Left ventricle myocardium superior (tissue), 1 donor: Measurements from ENCODE around the gene MYO16. TPM values are rescaled to one million over a fixed set of nuclear protein-coding genes. Genes with fewer than 3 reads are reported as not detected.
"Not testable (repeated sequence)": the region's sequence is repeated elsewhere in the genome, so short reads cannot be mapped to it uniquely, and the experiment has no call there.

ENCODE experiments used
- ATAC-seq: fragments of 200-7000 bp; cut with Tn5 transposase; one replicate; pipeline ENCODE4 v1.9.1; 2020; ENCODE audit warnings: mild to moderate bottlenecking, moderate library complexity
- DNase-seq: peaks from one replicate; pipeline ENCODE4 v3.0.0-alpha.2; 2020
- intact Hi-C: fragments of 100-400 bp; cut with micrococcal nuclease; formaldehyde crosslinking; loops from one replicate; pipeline ENCODE4 v1.11.0; 2022
- total RNA-seq: library from RNA; stranded (reverse); fragmentation: NEBNext Ultra II Directional; extraction: Animal tissue kit (Norgen Biotek cat#: 25700); gene quantifications from one replicate; pipeline ENCODE4 v1.2.1, GENCODE V29; 2021
- donor health status: DM: no; HTN: yes; CAD: no; lungs with severe emphysema.

The MYO16 gene
- total RNA-seq, 1 donor from 2014 or later = 0.74 TPM

DNA sequence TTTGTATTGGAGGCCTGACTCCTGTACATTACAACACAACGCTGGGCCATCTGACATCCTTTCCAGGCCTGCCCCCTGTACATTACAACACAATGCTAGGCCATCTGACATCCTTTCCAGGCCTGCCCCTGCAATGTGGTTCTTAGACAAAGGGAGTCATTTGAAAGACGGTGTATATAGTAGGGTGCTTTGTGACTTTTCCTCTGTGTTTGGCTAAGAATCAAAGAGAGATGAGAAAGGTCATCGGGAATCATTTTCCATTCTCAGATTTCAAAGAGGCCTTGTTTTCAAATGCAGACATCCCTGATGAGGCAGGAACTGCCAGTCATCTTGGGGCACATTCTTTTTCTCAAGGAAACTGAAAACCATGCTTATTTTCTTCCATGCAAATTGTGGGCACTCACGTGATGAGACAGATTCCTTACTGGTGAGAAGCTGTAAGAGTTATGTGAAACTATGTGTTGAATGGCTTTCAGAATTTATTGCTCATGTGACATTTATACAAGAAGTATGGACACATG is 551.6 kb downstream of the MYO16 start:
- no peak for DNase-seq
- intact Hi-C loops = no loop called here
- no peak for ATAC-seq

DNA sequence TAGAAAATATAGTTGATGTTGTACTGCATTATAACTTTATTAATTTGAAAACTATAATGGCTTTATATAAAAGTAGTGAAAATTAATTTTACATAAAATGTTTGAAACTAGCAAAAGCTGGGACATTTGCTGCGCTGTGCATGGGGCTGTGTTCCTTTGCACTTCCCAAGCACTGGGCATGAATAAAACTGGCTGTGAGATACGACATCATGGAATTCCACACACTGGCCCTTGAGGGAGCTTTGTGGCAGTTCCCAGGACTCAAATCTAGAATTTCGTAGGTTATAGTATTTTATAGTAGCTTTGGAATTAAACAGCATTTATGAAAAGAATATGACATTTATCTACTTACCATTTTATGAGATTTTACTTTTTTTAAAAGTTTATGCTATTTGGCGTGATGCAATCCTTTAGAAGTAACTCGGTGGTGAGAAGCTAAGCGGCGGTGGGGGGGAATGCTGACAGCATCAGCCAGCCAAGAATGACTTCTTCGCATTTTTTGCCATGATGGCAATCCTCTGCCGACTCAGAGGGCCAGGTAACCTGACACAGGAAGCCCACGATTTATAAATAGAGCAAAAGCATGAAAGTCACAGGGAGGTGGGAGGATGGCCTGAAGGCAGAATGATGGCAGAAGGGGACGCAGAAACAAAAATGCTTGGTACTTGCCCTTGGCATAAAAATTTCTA is 553.5 kb downstream of the MYO16 start:
- DNase-seq (no peak), ATAC-seq (no peak)
- intact Hi-C loops = no loop called here

DNA sequence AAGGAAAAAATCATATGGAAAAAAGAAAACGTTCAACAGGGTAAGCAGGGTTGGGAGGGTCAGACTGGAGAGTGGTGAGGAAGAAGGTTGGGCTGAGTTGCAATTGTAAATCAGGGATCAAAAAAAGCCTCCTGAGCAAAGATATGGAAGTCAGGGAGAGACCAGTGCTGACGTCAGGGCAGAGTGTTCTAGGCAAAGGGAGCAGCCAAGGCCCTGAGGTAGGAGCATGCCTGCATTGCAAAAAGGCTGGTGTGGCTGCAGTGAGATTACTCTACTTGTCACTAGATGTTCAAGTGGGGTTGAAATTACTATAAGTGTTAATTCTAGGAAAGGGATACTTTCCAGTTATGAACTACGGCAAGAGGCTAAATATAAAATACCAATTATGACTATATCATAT is 562.0 kb downstream of the MYO16 start:
- DNase-seq (peak; percentile 57), ATAC-seq (peak; percentile 99)
- intact Hi-C loops = no loop called here

DNA sequence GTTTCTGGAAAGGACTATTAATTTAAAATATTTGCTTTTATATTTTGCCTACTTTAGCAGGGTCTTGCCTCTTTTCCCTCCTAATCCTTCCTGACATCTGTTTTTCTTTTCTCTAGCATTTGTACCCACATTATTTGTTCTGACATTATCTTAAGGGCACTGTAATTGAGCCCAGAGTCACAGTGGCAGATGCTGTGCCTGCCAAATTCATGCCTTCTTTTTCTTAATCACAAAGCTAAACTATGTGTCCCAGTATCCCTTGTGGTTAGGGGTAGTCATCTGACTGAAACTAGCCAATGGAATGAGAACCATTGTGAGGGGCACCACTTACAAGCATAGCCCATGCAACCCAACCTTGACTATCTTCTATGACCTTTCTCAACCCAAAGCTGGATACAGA is 562.9 kb downstream of the MYO16 start:
- DNase-seq (no peak), ATAC-seq (peak; percentile 81)
- intact Hi-C loops = no loop called here

GRCh38 chr13:109196948-109197347 is 567.5 kb downstream of the MYO16 start:
- ATAC-seq (no peak), DNase-seq (no peak)
- intact Hi-C loops = no loop called here

DNA sequence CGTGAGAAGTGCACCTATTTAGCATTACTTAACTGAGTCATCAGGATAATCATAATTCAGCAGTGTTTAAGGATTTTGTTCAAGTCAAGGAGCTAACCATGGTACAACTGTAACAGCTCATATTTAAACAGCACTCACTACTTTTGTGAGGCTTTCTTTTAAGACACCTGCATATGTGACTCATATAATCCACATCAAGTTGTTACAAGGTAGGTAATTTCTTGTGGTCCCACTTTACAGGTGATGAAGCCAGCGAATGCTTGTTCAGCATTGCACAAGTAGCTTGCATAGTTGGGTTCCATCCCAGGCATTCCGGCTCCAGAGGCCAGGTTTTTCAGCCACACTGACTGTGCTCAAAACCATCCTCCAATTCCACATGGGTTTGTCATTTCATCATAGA is 569.2 kb downstream of the MYO16 start:
- intact Hi-C loops = no loop called here
- DNase-seq = no peak
- ATAC-seq = no peak

DNA sequence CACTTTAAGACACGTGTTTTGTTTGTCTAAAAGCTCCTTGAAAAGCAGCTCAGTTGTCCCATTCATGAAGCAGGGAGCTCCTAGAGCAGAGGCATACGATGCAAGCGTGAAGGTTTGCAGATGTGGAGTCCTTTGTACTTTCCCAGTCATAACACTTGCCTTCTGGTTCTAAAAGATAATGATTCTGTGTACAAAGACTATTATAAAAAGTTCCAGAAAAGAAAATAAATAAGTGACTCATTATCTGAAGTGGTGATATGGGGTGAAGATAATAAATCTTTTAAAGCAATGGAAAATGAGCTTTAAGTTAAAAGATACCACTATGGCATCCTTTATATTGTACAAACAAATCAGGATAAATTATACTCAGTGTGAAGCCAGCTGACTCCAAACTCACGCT is 569.9 kb downstream of the MYO16 start:
- ATAC-seq = no peak
- intact Hi-C loops = no loop called here
- DNase-seq = no peak

DNA sequence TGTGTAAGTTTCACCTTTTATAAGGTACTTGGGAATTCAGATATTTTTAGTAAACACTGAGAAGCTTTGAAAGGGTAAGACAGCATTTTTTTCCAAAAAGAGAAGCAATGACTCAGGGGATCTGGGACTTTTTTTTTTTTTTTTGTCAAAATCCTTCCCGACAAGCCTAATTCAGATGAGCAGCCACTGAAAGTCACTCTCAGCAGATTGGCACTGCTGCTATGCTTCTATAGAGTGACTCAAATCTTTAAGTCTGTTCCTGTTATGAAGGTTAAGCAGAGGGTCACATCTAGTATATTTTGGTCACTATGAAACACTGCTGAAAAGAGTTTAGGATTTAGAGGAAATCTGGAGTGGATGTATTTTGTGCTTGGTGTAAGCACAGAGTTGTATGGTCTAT is 571.1 kb downstream of the MYO16 start:
- intact Hi-C loops = no loop called here
- DNase-seq (no peak), ATAC-seq (no peak)

DNA sequence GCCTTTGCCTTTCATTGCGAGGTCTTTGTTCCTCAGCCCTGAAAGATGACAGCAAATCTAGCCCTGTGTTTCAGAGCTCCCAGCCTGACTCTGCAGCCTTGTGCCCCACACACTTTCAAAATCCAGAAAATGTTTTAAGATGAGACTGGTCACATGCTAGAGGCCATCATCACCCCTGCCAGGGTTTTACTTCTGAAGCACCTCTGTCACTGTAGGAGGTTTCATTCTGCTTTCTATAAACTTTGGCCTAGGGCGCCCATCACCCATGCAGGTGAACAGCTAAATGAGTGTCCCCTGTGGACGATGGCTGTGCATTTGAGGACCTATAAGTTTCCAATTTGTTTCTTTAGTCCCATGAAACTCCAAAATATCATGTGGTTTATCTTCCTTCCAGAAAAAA is 574.2 kb downstream of the MYO16 start:
- ATAC-seq = no peak
- no peak for DNase-seq
- intact Hi-C loops = no loop called here

DNA sequence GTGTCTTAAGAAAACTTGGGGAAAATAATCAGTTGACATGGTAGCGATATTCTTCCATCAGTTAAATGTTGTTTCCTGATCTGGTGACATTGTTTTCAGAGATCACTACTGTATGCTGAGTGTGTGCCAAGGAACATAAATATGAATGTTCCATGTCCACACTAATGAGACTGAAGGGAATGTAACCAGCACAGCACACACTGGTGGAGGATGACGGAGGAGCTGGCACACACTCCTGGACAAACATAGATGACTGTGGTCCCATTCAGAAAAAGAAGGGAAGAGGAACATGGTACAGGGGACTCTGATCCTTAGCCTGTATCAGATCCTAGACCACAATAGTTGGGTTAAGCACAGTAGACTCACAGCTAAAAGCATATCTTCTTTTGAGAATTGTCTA is 574.8 kb downstream of the MYO16 start:
- DNase-seq (no peak), ATAC-seq (no peak)
- intact Hi-C loops = no loop called here

GRCh38 chr13:109204657-109205056 is 575.2 kb downstream of the MYO16 start:
- intact Hi-C loops = no loop called here
- DNase-seq (no peak), ATAC-seq (no peak)

- intact Hi-C loops = no loop called here
- ATAC-seq (no peak), DNase-seq (no peak)
These were observed 575.9 kb downstream of the MYO16 start for GRCh38 chr13:109205315-109205714.

DNA sequence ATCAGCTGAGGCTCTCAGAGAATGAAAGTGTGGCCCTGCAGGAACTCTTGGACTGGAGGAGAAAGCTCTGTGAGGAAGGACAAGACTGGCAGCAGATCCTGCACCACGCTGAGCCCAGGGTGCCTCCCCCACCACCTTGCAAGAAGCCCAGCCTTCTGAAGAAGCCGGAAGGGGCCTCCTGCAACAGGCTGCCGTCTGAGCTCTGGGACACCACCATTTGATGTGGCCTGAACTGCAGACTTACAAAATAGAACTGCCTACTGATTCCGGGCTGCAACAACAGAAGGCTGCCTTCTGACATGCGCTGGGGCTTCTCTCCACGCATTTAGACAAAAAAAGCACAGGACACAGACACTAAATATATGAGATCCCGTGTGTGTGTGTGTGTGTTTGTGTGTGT is 577.2 kb downstream of the MYO16 start:
- intact Hi-C loops = no loop called here
- no peak for DNase-seq
- no peak for ATAC-seq

DNA sequence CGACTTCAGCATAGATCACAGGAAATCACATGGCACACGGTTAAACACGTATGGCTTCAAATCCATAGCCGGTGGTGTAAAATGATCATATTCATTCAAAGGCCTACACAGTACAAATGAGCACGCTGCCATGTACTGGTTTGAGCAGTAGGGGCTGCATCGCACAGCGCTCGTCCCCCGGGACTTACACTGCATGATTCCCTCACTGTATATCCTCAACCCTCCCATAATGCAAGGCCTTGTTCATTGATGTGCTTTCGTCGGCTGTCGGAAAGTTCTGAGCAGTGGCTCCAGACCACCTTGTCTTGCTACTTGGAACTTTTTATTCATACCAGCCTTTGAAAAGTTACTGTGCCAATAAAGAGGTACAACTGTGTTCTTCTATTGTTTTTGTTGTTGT is 578.2 kb downstream of the MYO16 start:
- ATAC-seq = no peak
- intact Hi-C loops = no loop called here
- DNase-seq = no peak

DNA sequence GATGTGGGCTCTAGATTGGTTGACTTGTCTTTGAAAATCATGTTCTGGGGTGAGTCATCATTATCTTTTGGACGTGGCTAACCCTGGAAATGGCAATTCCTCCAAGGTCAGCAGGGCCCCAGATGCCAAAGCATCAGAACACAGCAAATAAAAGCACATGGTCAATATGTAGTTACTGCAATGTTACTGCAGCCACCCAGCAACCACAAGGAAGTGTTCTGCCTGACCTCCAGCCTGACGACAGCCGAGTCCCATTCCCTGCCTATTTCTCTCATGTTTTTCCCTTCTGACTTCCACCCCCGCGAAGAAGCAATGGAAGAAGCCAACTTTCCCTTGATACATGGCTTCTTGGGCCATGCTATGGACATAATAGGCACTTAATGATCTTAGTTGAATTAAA is 579.1 kb downstream of the MYO16 start:
- no peak for ATAC-seq
- intact Hi-C loops = no loop called here
- DNase-seq = no peak

DNA sequence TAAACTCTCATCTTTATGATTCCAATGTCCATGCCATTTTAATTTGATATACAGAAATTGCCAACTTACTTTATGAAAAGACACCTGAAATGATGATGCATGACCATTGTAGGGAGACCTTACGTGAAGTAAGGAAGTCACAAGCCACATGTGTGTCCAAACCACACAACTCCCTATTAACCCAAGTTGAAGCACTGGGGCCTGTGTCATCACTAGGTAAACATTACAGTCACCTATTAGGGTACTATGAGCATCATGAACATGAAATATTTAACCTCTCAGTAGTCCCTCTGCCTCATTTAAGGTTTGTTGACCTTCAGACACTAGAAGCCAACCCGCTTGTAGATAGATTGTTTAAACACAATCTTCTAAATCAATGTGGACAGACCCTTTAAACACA is 580.1 kb downstream of the MYO16 start:
- intact Hi-C loops = no loop called here
- ATAC-seq (no peak), DNase-seq (no peak)

- intact Hi-C loops = no loop called here
- ATAC-seq = no peak
- DNase-seq = no peak
These were observed 582.2 kb downstream of the MYO16 start for GRCh38 chr13:109211616-109212015.

GRCh38 chr13:109212650-109213049 is 583.2 kb downstream of the MYO16 start:
- intact Hi-C loops = no loop called here
- DNase-seq (no peak), ATAC-seq (no peak)

- no peak for DNase-seq
- ATAC-seq = no peak
- intact Hi-C loops = no loop called here
These were observed 584.3 kb downstream of the MYO16 start for GRCh38 chr13:109213714-109214113.

- intact Hi-C loops = no loop called here
- ATAC-seq = no peak
- no peak for DNase-seq
These were observed 585.0 kb downstream of the MYO16 start for GRCh38 chr13:109214393-109214792.

- ATAC-seq (no peak), DNase-seq (no peak)
- intact Hi-C loops = no loop called here
These were observed 586.0 kb downstream of the MYO16 start for GRCh38 chr13:109215377-109215776.

DNA sequence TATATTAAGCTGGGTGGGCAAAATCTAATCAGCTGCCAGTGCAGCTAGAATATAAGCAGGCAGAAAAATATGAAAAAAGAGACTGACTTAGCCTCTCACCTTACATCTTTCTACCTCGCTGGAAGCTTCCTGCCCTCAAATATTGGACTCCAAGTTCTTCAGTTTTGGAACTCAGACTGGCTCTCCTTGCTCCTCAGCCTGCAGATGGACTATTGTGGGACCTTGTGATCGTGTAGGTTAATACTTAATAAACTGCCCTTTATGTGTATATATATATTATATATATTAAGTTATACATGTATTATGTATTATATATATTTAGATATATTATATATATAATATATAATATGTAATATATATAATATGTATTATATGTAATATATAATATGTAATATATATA is 588.1 kb downstream of the MYO16 start:
- intact Hi-C loops, DNase-seq, ATAC-seq: not testable (repeated sequence)
